Activated gamma-delta T cell treated with Interleukin-2 at 50 U/mL for 16 hours (primary cell): ENCODE measurements around the gene NKD1.

Experiments
- DNase-seq: peaks from one replicate; pipeline ENCODE4 v3.0.0-alpha.2; 2020

Gene NKD1

DNA sequence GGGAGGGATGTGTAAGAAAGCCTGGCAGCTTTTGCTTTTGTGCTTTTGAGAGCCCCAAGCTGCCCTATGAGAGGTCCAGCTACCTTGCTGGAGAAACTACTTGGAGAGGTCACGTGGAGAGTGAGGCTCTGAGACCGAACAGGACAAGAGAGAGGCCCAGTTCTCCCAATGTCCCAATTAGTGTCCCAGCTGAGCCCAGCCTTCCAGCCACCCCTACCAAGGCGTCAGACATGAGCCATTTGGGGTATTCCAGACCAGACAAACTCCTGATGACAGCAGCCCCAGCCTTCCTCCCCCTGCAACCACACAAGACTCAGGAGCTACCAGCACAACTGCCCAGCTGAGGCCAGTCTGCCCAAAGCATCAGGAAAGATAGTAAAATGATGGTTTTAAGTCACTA lies 35.0 kb downstream of the NKD1 start:
- no peak for DNase-seq

DNA sequence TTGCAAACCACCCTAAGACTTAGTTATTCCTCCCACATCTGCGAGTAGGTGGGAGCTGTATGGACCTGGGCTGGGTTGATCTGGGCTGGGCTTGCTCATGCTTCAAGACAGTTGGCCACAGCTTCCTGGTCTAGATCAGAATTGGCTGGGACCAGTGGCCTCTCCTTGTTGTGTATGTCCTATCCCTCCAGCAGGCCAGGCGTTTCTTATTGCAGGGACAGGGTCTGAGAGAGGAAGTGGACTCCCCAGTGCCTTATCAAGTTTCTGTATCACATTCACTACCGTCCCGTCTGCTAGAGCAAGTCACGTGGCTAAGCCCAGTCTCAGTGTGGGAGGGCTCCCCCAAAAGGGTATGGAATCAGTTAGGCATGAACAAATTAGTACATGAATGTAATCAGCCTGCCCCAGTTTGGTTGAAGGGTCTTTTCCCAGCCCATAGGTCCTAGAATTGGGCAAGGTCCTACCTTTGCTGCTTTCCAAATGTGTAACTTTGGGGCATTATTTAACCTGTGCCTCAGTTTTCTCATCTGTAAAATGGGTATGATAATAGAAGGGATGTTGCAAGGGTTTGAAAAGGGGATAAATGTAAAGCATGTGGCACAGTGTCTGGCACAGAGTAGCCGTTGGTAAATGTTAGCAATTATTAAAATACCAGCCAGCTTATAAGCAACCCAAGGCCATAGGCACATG lies 36.0 kb downstream of the NKD1 start:
- DNase-seq: no peak

DNA sequence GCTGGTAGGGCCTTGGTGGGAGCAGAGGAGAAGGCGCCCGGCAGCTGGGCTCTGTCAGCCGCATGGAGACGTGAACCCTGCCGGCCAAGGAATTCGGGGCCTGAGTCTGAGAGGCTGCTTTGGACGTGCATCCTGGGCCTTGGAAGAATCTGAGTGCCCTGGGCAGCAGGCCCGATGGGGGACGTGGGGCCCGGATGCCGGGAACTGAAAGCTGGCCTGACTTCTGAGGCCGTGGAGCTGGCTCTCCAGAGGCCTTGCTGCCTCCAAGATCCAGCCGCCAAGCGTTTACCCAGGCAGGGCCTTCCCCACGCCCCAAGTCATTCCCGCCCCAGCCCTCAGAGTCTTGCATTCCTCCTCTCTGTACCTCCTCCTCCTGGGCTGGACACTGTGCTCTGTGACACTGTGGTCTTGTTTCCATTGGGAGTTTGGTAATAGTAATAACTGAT lies 37.2 kb downstream of the NKD1 start:
- no peak for DNase-seq

DNA sequence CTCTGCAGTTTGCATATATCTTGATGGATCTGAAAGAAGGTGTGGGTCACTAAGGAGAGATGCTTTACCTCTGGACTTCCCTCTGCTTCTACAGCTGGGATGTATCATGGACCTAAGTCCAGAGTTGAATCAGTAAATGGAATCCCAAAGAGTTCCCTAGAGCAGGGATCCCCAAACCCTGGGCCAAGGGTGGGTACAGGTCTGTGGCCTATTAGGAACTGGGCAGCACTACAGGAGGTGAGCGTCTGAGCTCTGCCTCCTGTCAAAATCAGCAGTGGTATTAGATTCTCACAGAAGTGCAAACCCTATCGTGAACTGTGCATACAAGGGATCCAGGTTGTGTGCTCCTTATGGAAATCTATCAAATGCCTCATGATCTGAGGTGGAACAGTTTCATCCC lies 39.3 kb downstream of the NKD1 start:
- DNase-seq: no peak

DNA sequence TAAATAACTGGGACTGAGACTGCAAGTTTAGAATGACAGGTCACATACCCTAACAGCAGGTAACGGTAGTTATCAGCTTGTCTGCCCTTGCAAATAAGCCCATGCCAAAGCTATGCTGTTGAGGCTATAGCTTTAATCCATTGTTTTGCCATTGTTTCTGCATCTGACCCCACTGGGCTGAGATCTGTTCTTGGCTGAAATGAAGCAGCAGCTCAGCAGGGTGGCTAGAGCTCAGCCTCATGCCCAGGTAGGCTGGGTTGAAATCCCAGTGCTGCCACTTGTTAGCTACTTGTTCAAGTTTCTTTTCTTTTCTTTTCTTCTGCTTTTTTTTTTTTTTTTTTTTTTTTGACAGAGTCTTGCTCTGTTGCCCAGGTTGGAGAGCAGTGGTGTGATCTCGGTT lies 40.1 kb downstream of the NKD1 start:
- no peak for DNase-seq

DNA sequence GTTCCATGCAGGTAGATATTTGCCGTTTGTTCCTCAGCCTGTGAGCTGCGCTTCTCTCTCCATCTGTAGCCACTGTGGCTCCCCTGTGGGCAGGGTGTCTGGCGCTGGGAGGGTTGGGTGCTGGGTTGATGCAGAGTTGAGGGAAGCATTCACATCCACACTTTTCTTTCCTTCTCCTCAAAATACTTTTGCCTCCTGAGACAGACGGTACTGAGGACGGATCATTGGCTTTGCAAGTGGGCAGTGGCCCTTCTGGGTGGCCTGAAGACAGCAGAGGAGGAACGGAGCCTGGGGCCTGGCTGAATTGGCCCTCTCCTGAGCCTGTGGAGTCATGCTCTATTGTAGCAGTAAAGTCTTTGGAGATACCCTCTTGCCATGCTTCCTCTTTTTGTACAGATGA lies 43.0 kb downstream of the NKD1 start:
- no peak for DNase-seq

DNA sequence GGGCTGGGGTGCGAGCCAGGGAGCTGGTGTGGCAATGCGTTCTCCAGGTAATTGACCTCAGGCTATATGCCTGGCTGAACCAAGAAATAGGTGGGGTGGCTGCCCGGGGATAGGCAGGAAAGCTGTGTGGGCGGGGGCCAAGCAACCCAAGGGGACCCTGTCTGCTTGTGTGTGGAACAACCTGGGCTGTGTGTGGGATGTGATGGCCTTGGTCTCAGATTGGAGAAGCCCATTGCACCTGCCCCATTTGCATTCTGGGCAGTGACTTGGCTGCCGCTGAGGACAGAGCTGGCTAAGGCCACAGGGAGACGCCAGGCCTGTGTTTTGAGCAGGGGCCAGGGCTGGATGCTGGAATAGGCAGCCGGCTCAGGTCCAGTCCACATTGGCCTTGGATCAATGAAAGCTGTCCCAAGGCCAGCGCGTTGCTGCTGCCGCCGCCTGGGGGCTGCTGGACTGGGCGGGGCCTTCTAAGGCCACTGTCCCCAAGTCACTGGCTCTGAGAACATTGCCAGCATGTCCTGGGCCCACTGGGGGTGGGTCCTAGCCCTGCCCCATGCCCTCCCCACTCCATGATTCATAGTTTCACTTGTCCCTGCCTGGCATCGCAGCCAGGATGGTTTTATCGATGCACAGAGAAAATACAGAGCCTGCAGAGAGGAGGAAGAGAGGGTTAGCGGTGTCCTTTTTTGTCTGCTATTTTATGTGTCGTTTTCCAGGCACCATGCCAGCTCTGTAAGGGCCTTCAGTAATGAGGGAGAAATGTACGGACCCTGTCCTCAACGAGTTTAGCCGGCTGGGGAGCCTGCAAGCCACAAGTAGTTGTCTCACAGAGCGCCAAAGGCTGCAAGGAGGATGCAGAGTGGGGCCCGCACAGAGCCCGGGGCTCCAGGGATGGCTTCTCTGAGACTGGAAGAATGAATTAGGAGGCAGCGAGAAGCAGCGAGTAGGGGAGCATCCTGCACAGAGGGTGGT lies 43.9 kb downstream of the NKD1 start:
- no peak for DNase-seq

DNA sequence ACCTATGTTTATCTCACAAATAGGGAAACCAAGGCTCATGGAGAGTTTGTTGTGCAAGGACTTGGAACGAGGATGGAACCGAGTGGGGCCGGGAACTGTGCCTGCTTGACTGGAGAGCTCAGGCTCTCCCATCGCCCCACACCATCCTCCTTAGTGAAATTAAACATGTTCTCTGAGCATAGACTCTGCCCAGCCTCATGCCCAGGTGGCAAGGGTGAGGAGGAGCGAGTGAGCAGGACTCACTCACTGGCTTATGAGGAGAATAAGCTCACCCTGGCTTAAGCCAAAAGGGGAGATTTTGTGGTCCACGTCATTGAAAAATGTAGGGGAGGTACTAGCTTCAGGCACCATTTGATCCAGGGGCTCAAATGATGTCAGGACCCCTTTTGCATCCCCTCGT lies 44.8 kb downstream of the NKD1 start:
- DNase-seq: no peak

DNA sequence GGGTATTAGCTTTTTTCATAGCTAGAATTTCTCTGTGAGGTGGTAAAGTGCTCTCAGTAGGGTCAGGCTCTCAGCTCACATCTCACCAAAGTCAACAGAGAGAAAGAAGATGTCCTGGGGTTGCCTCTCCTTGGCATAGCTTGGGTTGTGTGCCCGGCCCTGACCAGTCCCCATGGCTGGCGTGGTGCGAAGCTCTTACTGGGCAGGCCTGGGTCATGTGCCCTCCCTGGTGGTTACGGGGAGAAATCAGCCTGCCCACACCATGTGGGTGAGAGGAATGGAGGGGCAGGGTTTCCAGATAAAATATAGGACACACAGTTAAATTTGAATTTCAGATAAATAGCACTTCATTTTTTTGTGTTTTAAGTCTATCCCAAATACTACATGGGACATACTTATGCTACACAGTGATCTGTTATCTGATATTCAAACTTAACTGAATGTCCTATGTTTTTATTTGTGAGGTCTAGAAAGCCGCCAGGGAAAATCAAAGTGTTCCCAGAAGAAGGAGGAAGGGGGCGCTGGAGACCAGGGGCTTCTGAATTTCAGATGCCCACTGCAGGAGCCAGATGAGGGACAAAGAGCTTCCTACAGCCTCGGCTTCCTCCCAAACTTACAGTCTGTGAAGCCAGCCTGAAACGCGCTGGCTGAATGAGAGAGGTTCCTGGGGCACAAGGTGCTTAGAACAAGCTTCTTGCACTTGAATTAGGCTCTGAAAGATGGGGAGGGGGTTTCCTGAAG lies 45.4 kb downstream of the NKD1 start:
- DNase-seq: no peak

DNA sequence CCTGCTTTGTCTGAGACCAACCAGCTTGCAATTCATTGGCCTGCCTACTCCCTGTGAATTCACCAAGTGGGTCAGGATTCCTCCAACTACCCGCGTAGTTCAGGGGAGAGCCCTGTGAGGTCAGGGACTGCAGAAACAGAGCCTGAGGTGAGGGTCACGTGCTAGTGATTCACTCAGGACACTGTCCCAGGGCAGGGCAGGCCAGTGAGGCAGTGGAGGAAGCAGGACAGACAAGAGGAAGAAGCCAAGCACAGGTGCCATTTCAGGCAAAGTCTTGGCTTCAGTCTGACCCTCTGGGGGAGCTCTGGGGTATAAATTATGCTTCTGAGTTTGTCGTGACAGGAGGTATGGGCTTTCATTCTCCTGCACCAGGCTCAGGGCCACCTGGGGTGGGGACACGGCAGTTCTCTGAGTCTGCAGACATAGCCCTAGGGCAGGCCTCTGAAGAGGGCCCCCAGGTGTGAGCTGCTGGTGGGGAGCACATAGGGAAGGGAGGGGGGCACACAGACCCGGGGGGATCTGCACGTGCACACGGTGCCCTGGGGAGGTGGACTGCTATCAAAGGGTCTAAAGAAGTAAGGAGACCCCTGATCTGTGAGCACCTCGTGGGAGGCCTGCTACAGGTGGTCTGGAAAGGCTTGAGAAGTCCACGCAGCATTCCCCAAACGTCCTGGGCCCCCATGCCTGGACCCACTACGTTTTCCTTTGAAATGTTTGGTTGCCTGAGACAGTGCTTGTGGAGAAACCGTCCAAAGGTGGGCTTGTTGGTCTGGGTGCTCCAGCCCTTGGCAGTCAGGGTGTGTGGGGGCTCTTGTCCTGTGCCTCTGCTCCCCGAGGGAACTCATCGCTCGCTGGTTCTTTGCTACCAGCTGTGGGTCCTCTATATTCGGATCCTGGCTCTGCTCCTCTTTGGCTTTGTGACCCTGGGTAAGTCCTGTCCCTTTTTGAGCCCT lies 46.4 kb downstream of the NKD1 start:
- no peak for DNase-seq

DNA sequence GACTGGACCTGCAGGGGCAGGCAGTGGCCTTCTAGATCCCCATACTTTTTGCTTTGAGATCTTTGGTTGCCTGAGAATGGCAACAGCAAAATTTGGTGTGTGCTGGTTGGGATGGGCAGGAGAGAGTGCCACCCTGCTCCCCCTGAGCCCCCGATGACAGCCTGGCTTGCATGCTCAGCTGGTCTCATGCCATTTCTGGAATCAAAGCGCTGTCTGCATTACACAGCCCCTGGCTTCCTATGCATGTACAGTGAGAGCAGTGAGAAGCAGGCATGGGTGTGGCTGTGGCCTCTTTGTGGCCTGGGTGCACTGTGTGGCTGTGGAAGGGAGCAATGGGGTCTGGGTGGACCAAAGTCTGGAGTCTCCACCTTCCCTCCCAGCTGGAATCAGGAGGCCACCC lies 47.7 kb downstream of the NKD1 start:
- no peak for DNase-seq

DNA sequence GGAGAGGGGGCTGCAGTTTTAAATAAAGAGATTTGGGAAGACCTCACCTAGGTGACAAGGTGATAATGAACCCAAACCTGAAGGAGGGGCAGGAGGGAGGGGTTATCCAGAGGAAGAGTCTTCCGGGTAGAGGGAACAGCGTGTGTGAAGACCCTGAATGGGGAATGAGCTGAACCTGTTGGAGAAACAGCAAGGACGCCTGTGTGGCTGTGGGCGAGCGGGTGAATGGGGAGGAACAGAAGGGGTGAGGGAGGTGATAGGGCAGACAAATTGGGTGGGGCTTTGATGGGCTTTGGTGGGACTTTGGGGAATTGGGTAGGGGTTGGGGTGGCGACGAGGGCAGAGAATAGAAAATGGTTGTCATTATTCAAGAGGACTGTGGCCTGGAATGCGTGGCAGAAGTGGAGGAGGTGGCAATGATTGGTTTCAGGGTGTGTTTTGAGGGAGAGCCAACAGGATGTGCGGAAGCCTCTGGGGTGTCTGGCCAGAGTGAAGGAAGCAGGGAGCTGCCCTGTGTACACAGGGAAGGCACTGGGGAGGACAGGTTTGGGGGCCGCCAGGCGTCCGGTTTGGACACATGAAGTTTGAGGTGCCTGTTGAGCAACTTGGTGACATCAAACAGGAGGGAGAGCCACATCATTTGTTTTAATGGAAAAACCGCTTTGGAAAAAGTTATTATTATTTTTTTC lies 48.7 kb downstream of the NKD1 start:
- no peak for DNase-seq

DNA sequence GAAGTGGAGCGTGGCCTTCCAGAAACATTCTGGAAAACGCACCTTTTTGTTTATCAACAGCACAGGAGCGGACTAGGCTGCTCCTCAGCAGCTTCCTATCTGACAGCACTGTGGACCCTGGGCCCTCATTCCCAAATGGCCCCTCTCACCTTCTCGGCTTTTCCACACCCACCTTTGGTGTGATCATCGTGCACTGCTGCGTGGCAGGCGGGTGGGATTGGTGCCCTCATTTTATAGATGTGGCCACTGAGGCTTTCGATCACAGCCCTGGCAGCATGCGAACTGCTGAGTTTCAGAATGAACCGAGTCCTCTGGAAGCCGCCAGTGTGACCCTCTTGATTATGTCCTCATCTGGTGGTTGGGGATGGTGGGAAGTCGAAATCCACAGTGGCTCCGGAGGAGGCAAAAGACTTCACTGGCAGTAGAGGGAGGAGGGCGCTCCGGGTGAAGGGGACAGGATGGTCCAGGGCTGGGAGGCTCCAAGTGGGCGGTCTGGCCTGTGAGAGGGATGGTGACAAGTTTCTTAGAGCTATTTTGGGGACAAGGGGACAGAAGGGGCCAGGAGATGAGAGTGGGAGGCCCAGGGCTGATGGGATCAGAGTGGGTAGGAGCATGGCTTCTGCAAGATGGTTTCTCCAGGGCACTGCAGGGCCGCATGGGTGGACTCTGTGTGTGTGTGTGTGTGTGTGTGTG lies 49.5 kb downstream of the NKD1 start:
- no peak for DNase-seq

DNA sequence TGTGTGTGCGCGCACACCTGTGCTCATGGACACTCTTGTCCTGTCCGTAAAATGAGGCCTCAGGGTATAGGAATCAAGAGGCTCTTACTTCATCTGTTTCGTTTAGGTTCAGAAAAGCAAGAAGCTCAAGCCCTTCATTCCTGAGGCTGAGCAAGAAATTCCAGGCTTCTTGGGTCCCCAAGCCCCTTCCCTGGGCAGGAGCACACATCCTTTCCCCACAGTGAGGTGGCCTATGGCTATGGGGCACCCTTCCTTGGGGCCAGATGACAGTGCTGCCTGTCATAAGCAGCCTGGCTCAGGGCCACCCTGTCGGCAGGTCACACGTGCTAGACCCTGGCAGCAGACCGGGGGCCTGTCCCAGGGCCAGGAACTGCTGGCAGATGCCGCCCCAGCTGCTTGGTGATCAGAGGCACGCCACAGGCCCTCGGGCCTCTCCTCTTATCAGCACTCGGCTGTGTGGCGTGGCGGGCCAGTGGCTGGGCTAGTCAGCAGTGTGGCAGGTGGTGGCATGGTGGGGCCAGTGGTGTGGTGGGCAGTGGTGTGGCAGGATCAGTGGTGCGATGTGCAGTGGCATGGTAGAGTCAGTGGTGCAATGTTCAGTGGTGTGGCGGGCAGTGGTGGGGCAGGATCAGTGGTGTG lies 50.2 kb downstream of the NKD1 start:
- no peak for DNase-seq

DNA sequence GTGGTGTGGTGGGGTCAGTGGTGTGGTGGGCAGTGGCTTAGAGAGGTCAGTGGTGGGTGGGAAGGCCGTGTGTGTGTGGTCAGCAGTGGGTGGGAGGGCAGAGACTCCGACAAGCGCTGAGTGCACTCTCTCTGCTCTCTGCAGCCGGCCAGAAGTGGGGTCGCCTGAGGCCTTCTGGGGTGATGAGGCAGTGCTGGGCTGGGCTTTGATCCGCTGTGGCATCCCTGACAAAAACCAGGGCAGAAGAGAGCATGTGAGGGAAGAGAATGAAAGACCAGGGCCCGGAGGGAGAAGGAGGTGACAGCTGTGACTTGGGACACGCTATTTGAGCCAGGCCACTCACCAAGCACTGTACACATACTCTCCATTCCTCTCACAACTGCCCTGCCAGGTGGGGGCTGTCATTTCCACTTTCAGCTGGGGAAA lies 50.8 kb downstream of the NKD1 start:
- DNase-seq: no peak

DNA sequence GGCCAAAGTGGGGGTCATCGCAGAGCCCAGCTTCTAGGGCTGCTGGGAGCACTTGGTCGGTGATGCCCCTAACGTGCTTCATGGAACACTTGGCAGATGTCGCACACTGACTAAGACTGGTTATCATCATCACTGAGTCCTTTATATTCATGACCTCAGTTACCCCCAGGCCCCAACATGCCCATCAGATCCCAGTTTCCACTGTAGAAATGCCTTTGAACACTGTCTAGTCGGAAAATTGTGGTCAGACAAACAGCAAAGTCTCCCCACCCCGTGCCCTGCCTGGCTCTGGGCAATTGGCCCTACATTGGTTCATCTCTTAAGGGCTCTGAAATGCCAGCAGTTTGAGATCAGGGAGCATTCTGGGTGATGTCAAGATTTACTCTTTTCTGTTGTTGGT lies 51.3 kb downstream of the NKD1 start:
- DNase-seq: no peak

DNA sequence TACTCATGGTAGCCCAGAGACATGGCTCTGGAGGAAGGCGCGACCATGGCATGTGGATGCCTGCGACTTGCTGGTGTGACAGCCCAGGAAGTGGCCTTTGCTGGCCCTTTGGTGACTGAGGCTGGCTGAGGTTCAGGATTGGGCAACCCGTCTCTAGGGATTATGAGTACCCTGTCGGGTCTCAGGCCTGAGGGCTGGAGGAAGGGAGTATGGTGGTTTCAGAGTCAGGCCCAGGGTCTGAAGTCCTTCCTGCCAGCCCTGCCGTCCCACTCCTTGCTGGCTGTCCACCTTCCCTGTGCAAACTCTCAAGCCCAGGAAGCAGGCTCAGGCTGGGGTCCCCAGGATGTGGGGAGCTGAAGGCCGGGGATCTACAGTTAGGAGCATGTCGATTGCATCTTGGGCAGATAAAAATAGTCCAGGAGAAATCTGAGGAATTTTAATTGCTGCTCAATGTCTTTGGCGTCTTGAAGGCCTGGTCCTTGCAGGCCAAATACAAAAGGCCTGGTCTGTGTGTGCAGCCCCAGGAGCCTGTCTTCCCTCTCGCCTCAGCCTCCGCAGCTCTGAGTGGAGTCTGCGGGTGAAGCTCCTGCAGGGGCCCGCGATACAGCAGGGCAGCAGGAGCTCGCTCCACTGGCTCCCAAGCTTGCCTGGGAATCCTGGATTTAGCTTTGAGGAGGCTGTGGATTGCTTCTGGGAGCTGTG lies 52.5 kb downstream of the NKD1 start:
- DNase-seq: no peak

DNA sequence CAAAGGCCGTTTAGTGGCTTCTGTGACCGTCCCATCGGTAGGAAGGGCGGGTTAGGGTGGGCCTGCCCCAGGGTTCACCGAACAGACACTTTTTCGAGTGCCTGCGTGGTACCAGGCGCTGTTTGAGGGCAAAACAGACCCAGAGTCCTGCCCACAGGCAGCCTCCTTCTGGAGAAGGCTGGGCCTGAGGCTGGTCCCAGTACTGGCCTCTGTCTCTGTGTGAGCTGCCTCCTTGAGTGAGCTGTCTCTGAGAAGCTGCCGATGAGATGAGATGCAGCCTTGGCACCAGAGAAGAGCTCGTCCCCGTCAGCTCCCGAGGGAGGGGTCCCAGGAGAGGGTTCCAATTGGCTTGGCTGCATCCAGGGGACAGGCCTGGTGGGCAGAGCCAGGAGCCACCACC lies 53.1 kb downstream of the NKD1 start:
- DNase-seq: no peak

DNA sequence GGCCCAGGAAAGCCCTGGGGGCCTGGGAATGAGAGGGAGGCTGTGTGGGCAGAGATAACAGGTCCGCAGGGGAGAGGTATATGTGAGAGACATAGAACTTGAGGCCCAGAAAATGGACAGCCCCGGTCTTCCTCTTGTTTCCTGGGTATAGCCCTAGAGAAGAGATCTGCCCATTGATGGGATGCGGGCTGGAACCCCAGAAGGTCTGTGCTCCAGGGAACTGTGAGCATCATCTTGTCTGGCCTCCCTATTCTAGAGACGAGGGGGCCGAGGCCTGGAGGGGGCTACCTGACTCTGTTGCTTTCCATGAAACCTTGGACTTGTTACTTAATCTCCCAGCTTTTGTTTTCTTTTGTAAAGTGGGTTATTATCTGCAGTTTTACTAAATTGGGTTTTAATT lies 53.9 kb downstream of the NKD1 start:
- DNase-seq: no peak
